ENCODE results near the gene TPX2. TPM values are rescaled to one million over a fixed set of nuclear protein-coding genes. Genes with fewer than 3 reads are reported as not detected.

TPX2 gene
- total RNA-seq, 4 donors from 2014 or later = 4.4 to 26.4 (median 9.3) TPM

DNA sequence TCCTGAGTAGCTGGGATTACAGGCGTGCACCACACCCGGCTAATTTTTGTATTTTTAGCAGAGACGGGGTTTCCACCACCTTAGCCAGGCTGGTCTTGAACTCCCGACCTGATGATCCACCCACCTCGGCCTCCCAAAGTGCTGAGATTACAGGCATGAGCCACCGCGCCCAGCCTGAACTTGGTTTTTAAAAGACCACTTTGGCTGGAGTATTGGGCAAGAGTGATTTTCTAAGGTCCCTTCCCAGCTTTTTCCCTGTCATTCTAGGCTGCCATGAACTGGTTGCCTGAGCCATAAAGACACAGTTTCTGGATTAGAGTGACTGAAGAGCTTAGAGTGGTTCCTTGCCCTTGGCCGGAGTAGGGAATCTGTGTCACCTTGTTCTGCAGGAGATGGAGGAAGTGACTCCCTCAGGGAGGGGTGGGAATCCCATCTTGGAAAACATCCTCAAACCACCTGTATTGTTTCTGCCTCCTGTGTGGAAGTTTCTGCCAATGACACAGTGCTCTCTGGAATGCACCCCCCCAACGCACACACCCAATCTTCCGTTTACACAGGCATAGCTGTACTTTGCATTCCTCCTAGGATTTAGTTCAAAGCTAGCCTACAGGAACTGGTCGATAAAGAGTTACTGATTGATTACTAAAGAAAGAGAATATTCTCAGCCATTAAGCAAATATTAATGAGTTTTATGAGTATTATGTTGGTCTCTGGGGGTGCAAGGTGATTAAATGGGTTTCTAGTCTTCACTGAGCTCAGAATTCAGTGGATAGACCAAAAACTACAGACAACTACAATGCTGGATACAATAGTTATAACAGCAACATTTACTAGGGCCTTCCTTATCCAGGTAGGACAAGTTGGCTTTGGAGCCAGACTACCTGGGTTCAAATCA, 34.6 kb upstream of the TPX2 start:
- H3K36me3 ChIP-seq = peaks cover 0 to 24% (median 3%) of the 10 kb centered on the region in 3 donors
- peak in 2 of 3 donors; percentile 78 to 85 for DNase-seq
- TF ChIP-seq POLR2A (IDR thresholded peaks at IDR 0.05) = no peak
- TF ChIP-seq, protein P1, sequence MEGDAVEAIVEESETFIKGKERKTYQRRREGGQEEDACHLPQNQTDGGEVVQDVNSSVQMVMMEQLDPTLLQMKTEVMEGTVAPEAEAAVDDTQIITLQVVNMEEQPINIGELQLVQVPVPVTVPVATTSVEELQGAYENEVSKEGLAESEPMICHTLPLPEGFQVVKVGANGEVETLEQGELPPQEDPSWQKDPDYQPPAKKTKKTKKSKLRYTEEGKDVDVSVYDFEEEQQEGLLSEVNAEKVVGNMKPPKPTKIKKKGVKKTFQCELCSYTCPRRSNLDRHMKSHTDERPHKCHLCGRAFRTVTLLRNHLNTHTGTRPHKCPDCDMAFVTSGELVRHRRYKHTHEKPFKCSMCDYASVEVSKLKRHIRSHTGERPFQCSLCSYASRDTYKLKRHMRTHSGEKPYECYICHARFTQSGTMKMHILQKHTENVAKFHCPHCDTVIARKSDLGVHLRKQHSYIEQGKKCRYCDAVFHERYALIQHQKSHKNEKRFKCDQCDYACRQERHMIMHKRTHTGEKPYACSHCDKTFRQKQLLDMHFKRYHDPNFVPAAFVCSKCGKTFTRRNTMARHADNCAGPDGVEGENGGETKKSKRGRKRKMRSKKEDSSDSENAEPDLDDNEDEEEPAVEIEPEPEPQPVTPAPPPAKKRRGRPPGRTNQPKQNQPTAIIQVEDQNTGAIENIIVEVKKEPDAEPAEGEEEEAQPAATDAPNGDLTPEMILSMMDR (IDR thresholded peaks at IDR 0.05) = no peak
- peaks cover 0 to 64% (median 6%) of the 10 kb centered on the region in 4 donors for H3K4me1 ChIP-seq
- H3K27ac ChIP-seq = peak overlapping the region in 3 of 4 donors; percentile 56 to 92 (median 84)
- no peaks in the 10 kb centered on the region for H3K9me3 ChIP-seq
- no peaks in the 10 kb centered on the region for H3K27me3 ChIP-seq
- H3K4me3 ChIP-seq = no peak overlapping the region

DNA sequence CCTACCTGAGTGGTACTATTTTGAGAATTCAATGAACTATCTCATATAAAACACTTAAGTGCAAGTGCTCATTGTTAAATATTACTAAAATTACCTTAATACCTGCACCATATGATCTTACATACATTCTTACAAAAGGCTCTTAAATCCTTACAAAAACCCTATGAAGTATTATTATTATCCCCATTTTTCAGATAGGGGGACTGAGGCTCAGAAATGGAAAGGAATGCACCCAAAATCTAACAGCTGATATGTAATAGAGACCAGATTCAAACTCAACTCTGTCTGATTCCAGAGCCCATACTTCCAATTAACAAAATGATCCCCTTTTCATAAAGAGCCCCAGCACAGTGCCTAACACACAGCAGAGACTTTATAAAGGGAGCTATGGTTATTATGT, 33.9 kb upstream of the TPX2 start:
- DNase-seq = no peak
- Histone ChIP-seq H3K9me3 (no peaks in the 10 kb centered on the region), H3K27me3 (no peaks in the 10 kb centered on the region), H3K27ac (peak overlapping the region in 3 of 4 donors; percentile 56 to 92 (median 84)), H3K36me3 (peaks cover 0 to 29% (median 3%) of the 10 kb centered on the region in 3 donors), H3K4me3 (no peak overlapping the region), H3K4me1 (peaks cover 0 to 65% (median 4%) of the 10 kb centered on the region in 4 donors)
- TF ChIP-seq, protein P1 (IDR thresholded peaks at IDR 0.05) = no peak
- no peak for TF ChIP-seq POLR2A (IDR thresholded peaks at IDR 0.05)

DNA sequence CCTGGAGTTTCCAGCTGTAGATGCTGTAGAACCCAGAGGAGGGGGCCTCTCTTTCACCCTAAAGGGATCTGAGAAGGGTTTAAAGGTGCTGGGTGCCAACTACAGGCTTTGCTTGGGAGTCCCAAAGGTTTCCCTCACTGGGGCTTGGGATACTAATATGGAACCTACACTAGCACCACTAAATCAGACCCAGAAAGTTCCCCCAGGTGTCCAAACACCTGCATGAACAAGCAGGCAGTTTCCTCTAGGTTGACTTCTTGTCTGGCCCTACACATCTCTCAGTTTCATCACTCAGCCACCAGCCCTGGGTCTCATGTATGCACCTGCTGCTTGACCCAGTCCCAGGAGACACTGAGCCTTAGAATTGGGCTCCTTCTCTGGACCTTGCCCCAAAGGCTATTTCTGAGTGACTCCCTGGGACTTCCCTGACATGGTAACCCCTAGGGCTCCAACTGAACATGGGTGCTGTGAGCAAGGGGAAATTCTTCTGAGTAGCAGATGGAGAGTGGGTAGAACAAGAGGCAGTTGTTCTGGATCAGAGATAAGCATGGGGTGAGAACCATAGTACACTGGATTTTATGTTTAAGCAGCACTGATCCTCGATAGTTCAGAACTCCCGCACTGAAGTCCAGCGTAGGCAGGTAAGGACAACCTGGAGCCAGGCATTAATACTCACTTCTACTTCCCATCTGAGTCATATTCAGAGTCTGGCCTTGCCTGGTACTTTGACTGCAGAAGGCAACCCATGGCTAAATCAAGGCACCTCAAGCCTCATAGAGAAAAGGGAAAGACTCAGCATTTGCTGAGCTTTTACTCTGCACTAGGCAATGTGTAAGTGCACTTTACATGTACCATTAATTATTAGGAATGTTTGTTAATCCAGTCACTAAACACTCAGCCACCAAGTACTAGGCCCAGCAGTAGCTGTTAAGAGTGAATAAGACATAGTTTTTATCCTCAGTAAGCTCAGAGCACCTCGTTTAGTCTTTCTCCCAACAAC, 33.2 kb upstream of the TPX2 start:
- H3K27me3 ChIP-seq = no peaks in the 10 kb centered on the region
- peak in 1 of 3 donors; percentile 57 for DNase-seq
- H3K36me3 ChIP-seq = peaks cover 0 to 35% (median 3%) of the 10 kb centered on the region in 3 donors
- H3K27ac ChIP-seq = peak overlapping the region in 3 of 4 donors; percentile 56 to 92 (median 84)
- no peaks in the 10 kb centered on the region for H3K9me3 ChIP-seq
- TF ChIP-seq, protein P1 (IDR thresholded peaks at IDR 0.05) = no peak
- TF ChIP-seq POLR2A (IDR thresholded peaks at IDR 0.05) = no peak
- no peak overlapping the region for H3K4me3 ChIP-seq
- H3K4me1 ChIP-seq = peaks cover 0 to 69% (median 4%) of the 10 kb centered on the region in 4 donors

DNA sequence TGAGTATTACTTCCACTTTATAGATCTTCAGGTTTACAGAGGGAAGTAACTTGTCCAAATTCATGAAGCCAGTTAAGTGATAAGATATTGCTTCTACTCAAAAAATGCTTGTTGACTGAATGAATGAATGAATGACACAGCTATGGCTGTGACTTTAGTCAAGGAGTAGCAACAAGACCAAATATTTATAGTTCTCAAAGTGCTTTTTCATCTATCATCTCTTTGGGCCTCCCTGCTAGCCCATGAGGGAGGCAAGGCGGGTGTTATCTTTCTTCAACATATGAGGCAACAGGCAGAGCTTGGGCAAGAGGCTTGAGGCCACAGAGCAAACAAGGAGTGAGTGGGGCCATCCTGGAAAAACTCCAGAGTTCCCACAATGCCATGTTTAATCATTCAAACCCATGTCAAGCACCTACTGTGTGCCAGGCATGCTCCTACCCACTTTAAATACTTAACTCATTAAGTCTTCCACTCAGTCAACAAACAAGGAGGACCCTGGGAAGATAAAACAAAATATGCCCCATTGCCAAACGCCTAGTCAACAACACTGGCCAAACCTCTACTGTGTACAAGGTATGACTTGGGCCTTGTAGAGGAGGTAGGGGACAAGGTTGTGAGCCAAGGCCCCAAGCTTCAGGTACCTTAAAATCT, 32.4 kb upstream of the TPX2 start:
- no peak overlapping the region for H3K4me3 ChIP-seq
- peaks cover 0 to 73% (median 6%) of the 10 kb centered on the region in 4 donors for H3K4me1 ChIP-seq
- H3K36me3 ChIP-seq = peaks cover 0 to 35% (median 3%) of the 10 kb centered on the region in 3 donors
- no peaks in the 10 kb centered on the region for H3K9me3 ChIP-seq
- no peaks in the 10 kb centered on the region for H3K27me3 ChIP-seq
- peak overlapping the region in 2 of 4 donors; percentile 84 to 92 for H3K27ac ChIP-seq
- TF ChIP-seq, protein P1 (IDR thresholded peaks at IDR 0.05) = no peak
- TF ChIP-seq POLR2A (IDR thresholded peaks at IDR 0.05) = no peak
- DNase-seq = no peak

DNA sequence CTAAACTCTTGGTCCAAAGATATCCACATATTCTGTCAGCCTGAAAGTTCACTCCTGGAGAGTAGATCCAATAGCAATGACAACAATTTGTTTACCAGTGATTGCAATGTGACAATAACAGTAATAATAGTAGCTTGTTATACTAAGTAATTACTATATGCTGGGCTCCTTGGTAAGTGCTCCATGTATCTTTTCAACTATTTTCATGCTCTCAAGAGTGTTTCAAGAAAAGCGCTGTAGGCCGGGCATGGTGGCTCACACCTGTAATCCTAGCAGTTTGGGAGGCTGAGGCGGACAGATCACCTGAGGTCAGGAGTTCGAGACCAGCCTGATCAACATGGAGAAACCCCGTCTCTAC, 31.9 kb upstream of the TPX2 start:
- Histone ChIP-seq H3K4me3 (no peak overlapping the region), H3K9me3 (no peaks in the 10 kb centered on the region), H3K27me3 (no peaks in the 10 kb centered on the region), H3K4me1 (peaks cover 0 to 78% (median 9%) of the 10 kb centered on the region in 4 donors), H3K27ac (peak overlapping the region in 2 of 4 donors; percentile 84 to 92), H3K36me3 (peaks cover 0 to 35% (median 3%) of the 10 kb centered on the region in 3 donors)
- TF ChIP-seq POLR2A (IDR thresholded peaks at IDR 0.05) = no peak
- TF ChIP-seq, protein P1 (IDR thresholded peaks at IDR 0.05) = no peak
- no peak for DNase-seq

Measured in Peyer's patch (tissue), 4 donors.